ENCODE data around the gene COL26A1.

COL26A1 gene

GRCh38 chr7:101419831-101420230 lies 57.2 kb downstream of the COL26A1 start:
- Histone ChIP-seq H3K4me3 (no peak overlapping the region), H3K9me3 (no peaks in the 10 kb centered on the region), H3K27me3 (peaks cover 0 to 54% of the 10 kb centered on the region in 2 donors), H3K4me1 (no peaks in the 10 kb centered on the region), H3K36me3 (no peaks in the 10 kb centered on the region), H3K27ac (no peak overlapping the region)
- TF ChIP-seq CTCF (IDR thresholded peaks at IDR 0.05) = no peak
- DNase-seq = no peak
- intact Hi-C loops (cut with DNase I; ENCODE audit: low total_unique reads) = no loop called here

- no peak for TF ChIP-seq CTCF (IDR thresholded peaks at IDR 0.05)
- Histone ChIP-seq H3K27ac (no peak overlapping the region), H3K9me3 (no peaks in the 10 kb centered on the region), H3K4me3 (no peak overlapping the region), H3K36me3 (no peaks in the 10 kb centered on the region), H3K27me3 (peaks cover 0 to 54% of the 10 kb centered on the region in 2 donors), H3K4me1 (no peaks in the 10 kb centered on the region)
- DNase-seq = no peak
- intact Hi-C loops (cut with DNase I; ENCODE audit: low total_unique reads) = no loop called here
These were observed 57.8 kb downstream of the COL26A1 start for GRCh38 chr7:101420436-101420835.

GRCh38 chr7:101422356-101423195 lies 59.9 kb downstream of the COL26A1 start:
- no peak overlapping the region for H3K4me3 ChIP-seq
- no peak overlapping the region for H3K27ac ChIP-seq
- intact Hi-C loops (cut with DNase I; ENCODE audit: low total_unique reads) = no loop called here
- peaks cover 0 to 54% of the 10 kb centered on the region in 2 donors for H3K27me3 ChIP-seq
- DNase-seq = no peak
- H3K9me3 ChIP-seq = no peaks in the 10 kb centered on the region
- no peaks in the 10 kb centered on the region for H3K36me3 ChIP-seq
- no peak for TF ChIP-seq CTCF (IDR thresholded peaks at IDR 0.05)
- no peaks in the 10 kb centered on the region for H3K4me1 ChIP-seq

- H3K27ac ChIP-seq = no peak overlapping the region
- no peaks in the 10 kb centered on the region for H3K36me3 ChIP-seq
- no peak overlapping the region for H3K4me3 ChIP-seq
- no peak for TF ChIP-seq CTCF (IDR thresholded peaks at IDR 0.05)
- H3K9me3 ChIP-seq = no peaks in the 10 kb centered on the region
- intact Hi-C loops (cut with DNase I; ENCODE audit: low total_unique reads) = no loop called here
- peaks cover 0 to 21% of the 10 kb centered on the region in 2 donors for H3K27me3 ChIP-seq
- DNase-seq = no peak
- H3K4me1 ChIP-seq = no peaks in the 10 kb centered on the region
These were observed 63.8 kb downstream of the COL26A1 start for GRCh38 chr7:101426303-101427011.

GRCh38 chr7:101428093-101428866 lies 65.6 kb downstream of the COL26A1 start:
- H3K9me3 ChIP-seq = no peaks in the 10 kb centered on the region

More at GRCh38 chr7:101428093-101428866, 65.6 kb downstream of the COL26A1 start:
- Histone ChIP-seq H3K27me3 (peaks cover 0 to 24% of the 10 kb centered on the region in 2 donors), H3K4me1 (no peaks in the 10 kb centered on the region), H3K4me3 (no peak overlapping the region), H3K27ac (no peak overlapping the region), H3K36me3 (no peaks in the 10 kb centered on the region)
- intact Hi-C loops (cut with DNase I; ENCODE audit: low total_unique reads) = no loop called here
- no peak for TF ChIP-seq CTCF (IDR thresholded peaks at IDR 0.05)
- no peak for DNase-seq
